Tibial artery (tissue), 4 donors: ENCODE data around the gene SLC12A5.

Source experiments
- DNase-seq, 2 donors: peaks; one replicate each; pipeline ENCODE4 v3.0.0-alpha.2; 2019
- H3K27ac ChIP-seq, 2 donors: fragments of 200-600 bp; sonication (generic) in 1 of 2; 1 replicate in 1 of 2; 2 replicates in 1 of 2; pipeline ENCODE4 v1.5.1; 2018 to 2019; ENCODE audit warnings: mild to moderate bottlenecking in 1 of 2
- H3K27me3 ChIP-seq, 2 donors: fragments of 200-600 bp; sonication (generic) in 1 of 2; one replicate each; pipeline versions ENCODE4 v1.5.1 to v1.6.0; 2016 to 2019
- H3K36me3 ChIP-seq, 3 donors: fragments of 200-600 bp; sonication (generic) in 2 of 3; one replicate each; pipeline ENCODE4 v1.5.1; 2016 to 2019; ENCODE audit warnings: mild to moderate bottlenecking in 2 of 3
- H3K4me1 ChIP-seq, 4 donors: fragments of 200-600 bp; sonication (generic) in 2 of 4; 1 replicate in 3 of 4; 2 replicates in 1 of 4; pipeline ENCODE4 v1.5.1; 2016 to 2019
- H3K4me3 ChIP-seq, 2 donors: fragments of 200-600 bp; sonication (generic) in 1 of 2; 1 replicate in 1 of 2; 2 replicates in 1 of 2; pipeline ENCODE4 v1.5.1; 2018 to 2019; ENCODE audit warnings: mild to moderate bottlenecking in 2 of 2
- H3K9me3 ChIP-seq, 3 donors: fragments of 200-600 bp; sonication (generic) in 1 of 3; one replicate each; pipeline ENCODE4 v1.5.1; 2016 to 2019
- intact Hi-C: fragments of 100-400 bp; cut with DNase I; formaldehyde crosslinking; loops from one replicate; pipeline ENCODE4 v1.15.0; 2023; ENCODE audit warnings: low total_unique reads
- TF ChIP-seq, protein P1 (sequence below), 2 experiments: fragments of 200-600 bp in 1 of 2; fragments of 450-650 bp in 1 of 2; IDR thresholded peaks; one replicate each; pipeline ENCODE4 v1.5.1; 2017 to 2019; ENCODE audit warnings: antibody characterized with exemption in 2 of 2, mild to moderate bottlenecking in 1 of 2, moderate library complexity in 1 of 2

SLC12A5 gene

DNA sequence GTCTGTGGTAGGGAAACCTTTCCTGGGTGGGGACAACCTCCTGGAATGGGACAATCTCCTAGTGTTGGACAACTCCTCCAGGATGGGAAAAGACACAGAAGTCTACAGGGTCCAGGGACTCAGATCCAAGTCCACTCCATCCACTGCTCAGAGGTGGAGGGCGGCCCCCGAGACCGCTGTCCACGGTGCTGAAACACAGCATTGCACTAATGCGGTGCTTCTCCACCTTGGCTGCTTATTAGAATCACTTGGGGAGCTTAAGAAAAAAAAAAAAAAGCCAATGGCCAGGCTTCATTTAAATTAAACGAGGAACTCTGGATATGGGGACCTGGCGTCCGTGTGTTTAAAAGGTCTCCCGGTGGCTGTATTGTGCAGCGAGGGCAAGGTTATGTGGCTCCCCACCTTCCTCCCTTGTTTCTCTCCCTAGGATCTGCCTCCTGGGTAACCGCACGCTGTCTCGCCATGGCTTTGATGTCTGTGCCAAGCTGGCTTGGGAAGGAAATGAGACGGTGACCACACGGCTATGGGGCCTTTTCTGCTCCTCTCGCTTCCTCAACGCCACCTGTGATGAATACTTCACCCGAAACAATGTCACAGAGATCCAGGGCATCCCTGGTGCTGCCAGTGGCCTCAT is 12.0 kb downstream of the SLC12A5 start:
- Histone ChIP-seq H3K4me1 (no peaks in the 10 kb centered on the region), H3K4me3 (no peak overlapping the region), H3K36me3 (no peaks in the 10 kb centered on the region), H3K27me3 (peaks cover 0 to 36% of the 10 kb centered on the region in 2 donors), H3K9me3 (no peaks in the 10 kb centered on the region), H3K27ac (no peak overlapping the region)
- TF ChIP-seq, protein P1, sequence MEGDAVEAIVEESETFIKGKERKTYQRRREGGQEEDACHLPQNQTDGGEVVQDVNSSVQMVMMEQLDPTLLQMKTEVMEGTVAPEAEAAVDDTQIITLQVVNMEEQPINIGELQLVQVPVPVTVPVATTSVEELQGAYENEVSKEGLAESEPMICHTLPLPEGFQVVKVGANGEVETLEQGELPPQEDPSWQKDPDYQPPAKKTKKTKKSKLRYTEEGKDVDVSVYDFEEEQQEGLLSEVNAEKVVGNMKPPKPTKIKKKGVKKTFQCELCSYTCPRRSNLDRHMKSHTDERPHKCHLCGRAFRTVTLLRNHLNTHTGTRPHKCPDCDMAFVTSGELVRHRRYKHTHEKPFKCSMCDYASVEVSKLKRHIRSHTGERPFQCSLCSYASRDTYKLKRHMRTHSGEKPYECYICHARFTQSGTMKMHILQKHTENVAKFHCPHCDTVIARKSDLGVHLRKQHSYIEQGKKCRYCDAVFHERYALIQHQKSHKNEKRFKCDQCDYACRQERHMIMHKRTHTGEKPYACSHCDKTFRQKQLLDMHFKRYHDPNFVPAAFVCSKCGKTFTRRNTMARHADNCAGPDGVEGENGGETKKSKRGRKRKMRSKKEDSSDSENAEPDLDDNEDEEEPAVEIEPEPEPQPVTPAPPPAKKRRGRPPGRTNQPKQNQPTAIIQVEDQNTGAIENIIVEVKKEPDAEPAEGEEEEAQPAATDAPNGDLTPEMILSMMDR (IDR thresholded peaks at IDR 0.05), result no peak
- intact Hi-C loops, result no loop called here
- DNase-seq, result no peak

DNA sequence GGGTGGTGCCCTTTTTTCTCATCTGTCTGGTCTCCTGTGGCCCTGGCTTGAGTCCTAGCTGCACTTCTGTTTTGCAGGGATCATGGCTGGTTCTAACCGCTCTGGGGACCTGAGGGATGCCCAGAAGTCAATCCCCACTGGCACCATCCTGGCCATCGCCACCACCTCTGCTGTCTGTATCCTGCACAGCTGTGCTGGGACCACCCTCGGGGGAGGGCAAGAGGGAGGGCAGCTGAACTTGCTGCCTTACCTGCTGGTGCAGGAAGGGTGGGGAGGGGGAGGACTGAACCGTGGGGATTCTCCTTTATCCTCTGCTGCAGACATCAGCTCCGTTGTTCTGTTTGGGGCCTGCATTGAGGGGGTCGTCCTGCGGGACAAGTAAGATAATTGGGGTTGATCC is 14.5 kb downstream of the SLC12A5 start:
- no peaks in the 10 kb centered on the region for H3K4me1 ChIP-seq
- intact Hi-C loops, result no loop called here
- no peaks in the 10 kb centered on the region for H3K9me3 ChIP-seq
- no peak for DNase-seq
- H3K27me3 ChIP-seq, result peaks cover 0 to 56% of the 10 kb centered on the region in 2 donors
- TF ChIP-seq, protein P1 (IDR thresholded peaks at IDR 0.05), result no peak
- no peak overlapping the region for H3K27ac ChIP-seq
- H3K4me3 ChIP-seq, result no peak overlapping the region
- H3K36me3 ChIP-seq, result no peaks in the 10 kb centered on the region

DNA sequence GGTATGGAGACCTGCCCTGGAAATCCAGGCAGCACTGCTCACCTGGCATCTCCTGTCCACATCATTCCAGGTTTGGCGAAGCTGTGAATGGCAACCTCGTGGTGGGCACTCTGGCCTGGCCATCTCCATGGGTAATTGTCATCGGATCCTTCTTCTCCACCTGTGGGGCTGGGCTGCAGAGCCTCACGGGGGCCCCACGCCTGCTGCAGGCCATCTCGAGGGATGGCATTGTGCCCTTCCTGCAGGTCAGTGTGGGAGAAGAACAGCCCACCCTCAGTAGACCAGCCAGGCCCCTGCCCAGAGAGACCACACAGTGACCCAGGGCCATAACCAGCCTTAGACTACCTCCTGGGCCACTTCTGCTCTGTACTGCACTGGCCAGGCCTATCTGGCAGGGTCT is 15.9 kb downstream of the SLC12A5 start:
- no peak for DNase-seq
- Histone ChIP-seq H3K9me3 (no peaks in the 10 kb centered on the region), H3K27me3 (peaks cover 0 to 56% of the 10 kb centered on the region in 2 donors), H3K36me3 (no peaks in the 10 kb centered on the region), H3K27ac (no peak overlapping the region), H3K4me1 (no peaks in the 10 kb centered on the region), H3K4me3 (no peak overlapping the region)
- intact Hi-C loops, result no loop called here
- TF ChIP-seq, protein P1 (IDR thresholded peaks at IDR 0.05), result no peak

DNA sequence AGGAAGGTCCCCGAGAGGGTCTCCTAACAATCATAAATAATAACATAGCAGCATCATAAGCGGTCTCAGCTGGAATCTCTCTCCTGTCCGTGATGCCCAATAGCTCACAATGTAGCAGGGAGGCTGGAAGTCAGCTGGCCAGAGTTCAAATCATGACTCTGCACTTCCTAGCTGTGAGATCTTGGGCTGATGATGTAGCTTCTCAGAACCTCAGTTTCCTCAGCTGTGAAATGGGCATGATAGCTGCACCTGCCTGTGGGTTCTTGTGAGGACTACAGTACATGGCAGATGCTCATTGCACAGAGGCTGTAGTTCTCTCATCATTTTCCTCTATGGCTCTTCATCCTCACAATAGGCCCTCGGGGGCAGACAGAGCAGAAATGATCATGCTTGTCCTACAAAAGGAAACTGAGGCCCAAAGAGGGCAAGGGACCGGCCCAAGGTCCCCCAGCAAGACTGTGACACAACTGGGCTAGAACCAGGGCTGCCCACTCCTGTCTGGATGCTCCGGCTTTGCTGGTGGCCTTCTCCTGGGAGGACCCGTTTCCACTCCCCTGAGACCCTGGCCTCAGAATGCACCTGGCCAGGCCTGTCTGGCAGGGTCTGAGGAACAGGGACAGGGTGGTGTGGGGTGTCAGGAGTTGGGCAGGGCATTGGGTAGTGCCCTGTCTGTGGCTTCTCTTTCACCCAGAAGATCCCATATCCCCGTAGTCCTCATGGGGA is 17.7 kb downstream of the SLC12A5 start:
- Histone ChIP-seq H3K4me3 (no peak overlapping the region), H3K36me3 (no peaks in the 10 kb centered on the region), H3K9me3 (no peaks in the 10 kb centered on the region), H3K4me1 (no peaks in the 10 kb centered on the region), H3K27me3 (peaks cover 0 to 48% of the 10 kb centered on the region in 2 donors), H3K27ac (no peak overlapping the region)
- TF ChIP-seq, protein P1 (IDR thresholded peaks at IDR 0.05), result no peak
- intact Hi-C loops, result no loop called here
- no peak for DNase-seq

DNA sequence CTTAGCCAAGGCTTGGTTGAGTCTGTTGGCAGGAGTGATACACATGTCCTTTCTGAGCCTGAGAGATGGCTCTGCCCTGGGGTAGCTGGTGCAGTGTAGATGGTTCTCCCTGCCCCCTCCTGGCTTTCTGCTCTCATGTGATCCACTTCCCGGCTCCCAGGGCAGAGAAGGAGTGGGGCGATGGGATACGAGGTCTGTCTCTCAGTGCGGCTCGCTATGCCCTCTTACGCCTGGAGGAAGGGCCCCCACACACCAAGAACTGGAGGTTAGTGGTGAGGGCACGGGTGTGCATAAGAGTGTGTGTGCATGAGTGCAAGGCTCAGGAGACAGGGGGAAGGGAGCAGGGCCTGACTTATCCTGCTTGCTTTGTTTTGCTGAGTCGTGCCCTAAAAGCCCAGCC is 18.8 kb downstream of the SLC12A5 start:
- no peak overlapping the region for H3K4me3 ChIP-seq
- intact Hi-C loops, result no loop called here
- no peaks in the 10 kb centered on the region for H3K4me1 ChIP-seq
- no peak for DNase-seq
- peaks cover 0 to 38% of the 10 kb centered on the region in 2 donors for H3K27me3 ChIP-seq
- H3K27ac ChIP-seq, result no peak overlapping the region
- TF ChIP-seq, protein P1 (IDR thresholded peaks at IDR 0.05), result no peak
- H3K9me3 ChIP-seq, result no peaks in the 10 kb centered on the region
- no peaks in the 10 kb centered on the region for H3K36me3 ChIP-seq
